Measurements from ENCODE around the gene ZNF831.

Gene ZNF831

GRCh38 chr20:59182401-59183044 is 18.9 kb downstream of the ZNF831 start:
- no peak for DNase-seq

- DNase-seq, result no peak
These were observed 20.1 kb downstream of the ZNF831 start for GRCh38 chr20:59183751-59184150.

GRCh38 chr20:59184880-59185447 is 21.3 kb downstream of the ZNF831 start:
- no peak for DNase-seq

- DNase-seq, result no peak
These were observed 22.2 kb downstream of the ZNF831 start for GRCh38 chr20:59185809-59186208.

- DNase-seq, result no peak
These were observed 26.8 kb downstream of the ZNF831 start for GRCh38 chr20:59190466-59190865.

- DNase-seq, result no peak
These were observed 27.6 kb downstream of the ZNF831 start for GRCh38 chr20:59191036-59191755.

- DNase-seq, result no peak
These were observed 28.3 kb downstream of the ZNF831 start for GRCh38 chr20:59191756-59192532.

GRCh38 chr20:59192533-59192896 is 28.9 kb downstream of the ZNF831 start:
- no peak for DNase-seq

- DNase-seq, result no peak
These were observed 29.7 kb downstream of the ZNF831 start for GRCh38 chr20:59193325-59193724.

- no peak for DNase-seq
These were observed 30.7 kb downstream of the ZNF831 start for GRCh38 chr20:59194023-59194935.

GRCh38 chr20:59195316-59195993 is 31.8 kb downstream of the ZNF831 start:
- DNase-seq, result no peak

GRCh38 chr20:59204165-59204894 is 40.7 kb downstream of the ZNF831 start:
- DNase-seq, result no peak

- DNase-seq, result no peak
These were observed 41.4 kb downstream of the ZNF831 start for GRCh38 chr20:59205044-59205443.

- no peak for DNase-seq
These were observed 43.6 kb downstream of the ZNF831 start for GRCh38 chr20:59207235-59207634.

- no peak for DNase-seq
These were observed 44.2 kb downstream of the ZNF831 start for GRCh38 chr20:59207742-59208357.

GRCh38 chr20:59210186-59210585 is 46.6 kb downstream of the ZNF831 start:
- no peak for DNase-seq

GRCh38 chr20:59211208-59211765 is 47.7 kb downstream of the ZNF831 start:
- no peak for DNase-seq

GRCh38 chr20:59214073-59214472 is 50.5 kb downstream of the ZNF831 start:
- DNase-seq, result no peak

GRCh38 chr20:59214606-59215547 is 51.3 kb downstream of the ZNF831 start:
- DNase-seq, result no peak
